DND-41 (cell line): Measurements from ENCODE around the gene SNRNP48.

ENCODE experiments used
- ATAC-seq: fragments of 200-7000 bp; cut with Tn5 transposase; 3 replicates; pipeline ENCODE4 v1.9.1; 2021; ENCODE audit warnings: low read depth; ENCODE audit not compliant: insufficient read depth
- DNase-seq: peaks from one replicate; pipeline ENCODE4 v3.0.0-alpha.2; 2020
- H2AFZ ChIP-seq: 2 replicates; pipeline ENCODE4 v1.6.0; 2012; ENCODE audit warnings: low read depth, low read length
- H3K27ac ChIP-seq: 2 replicates; pipeline ENCODE4 v1.5.1; 2012; ENCODE audit warnings: low read length, inconsistent platforms
- H3K27me3 ChIP-seq: fragments of 200-600 bp; sonication (generic); 2 replicates; pipeline ENCODE4 v1.6.0; 2012; ENCODE audit warnings: low read length, mild to moderate bottlenecking, inconsistent platforms; ENCODE audit not compliant: insufficient read depth, poor library complexity
- H3K36me3 ChIP-seq: 2 replicates; pipeline ENCODE4 v1.5.1; 2012; ENCODE audit warnings: low read length, inconsistent platforms; ENCODE audit not compliant: insufficient read depth
- H3K4me1 ChIP-seq: 2 replicates; pipeline ENCODE4 v1.5.1; 2012; ENCODE audit warnings: mild to moderate bottlenecking, low read length; ENCODE audit not compliant: insufficient read depth
- H3K4me2 ChIP-seq: 2 replicates; pipeline ENCODE4 v1.6.0; 2012; ENCODE audit warnings: mild to moderate bottlenecking, moderate library complexity, low read length, inconsistent platforms; ENCODE audit not compliant: insufficient read depth
- H3K4me3 ChIP-seq, 2 experiments: fragments of 200-600 bp in 1 of 2; shearing (Covaris generic) in 1 of 2; 2 replicates each; pipeline ENCODE4 v1.5.1; 2012 to 2016; ENCODE audit warnings: inconsistent platforms in 2 of 2, low read length in 2 of 2, mild to moderate bottlenecking in 2 of 2, low read depth in 1 of 2, moderate library complexity in 1 of 2
- H3K79me2 ChIP-seq: 2 replicates; pipeline ENCODE4 v1.6.0; 2012; ENCODE audit warnings: low read length, inconsistent platforms; ENCODE audit not compliant: insufficient read depth
- H3K9ac ChIP-seq: 2 replicates; pipeline ENCODE4 v1.6.0; 2012; ENCODE audit warnings: low read depth, mild to moderate bottlenecking, inconsistent platforms, low read length, moderate library complexity
- H3K9me3 ChIP-seq: 2 replicates; pipeline ENCODE4 v1.5.1; 2012; ENCODE audit warnings: low read length, moderate library complexity, mild to moderate bottlenecking, inconsistent platforms; ENCODE audit not compliant: insufficient read depth, severe bottlenecking
- H4K20me1 ChIP-seq: 2 replicates; pipeline ENCODE4 v1.6.0; 2012; ENCODE audit warnings: low read length; ENCODE audit not compliant: insufficient read depth
- CTCF ChIP-seq: IDR thresholded peaks from 2 replicates; pipeline ENCODE4 v1.5.1; 2012; ENCODE audit warnings: borderline replicate concordance, low read length, moderate library complexity, mild to moderate bottlenecking; ENCODE audit not compliant: poor library complexity, severe bottlenecking; ENCODE audit errors: extremely low read depth
- EZH2 ChIP-seq: IDR thresholded peaks from 3 replicates; pipeline ENCODE4 v1.6.1; 2012; ENCODE audit warnings: borderline replicate concordance, low read depth, mild to moderate bottlenecking, moderate library complexity, low read length, inconsistent platforms; ENCODE audit not compliant: severe bottlenecking

SNRNP48 gene

GRCh38 chr6:7594579-7595125, 4.7 kb downstream of the SNRNP48 start:
- H3K4me1 ChIP-seq, result peaks cover 30% of the 10 kb centered on the region
- H3K27ac ChIP-seq, result no peak overlapping the region
- H3K27me3 ChIP-seq, result no peaks in the 10 kb centered on the region
- peaks cover 51% of the 10 kb centered on the region for H3K79me2 ChIP-seq
- H3K4me3 ChIP-seq, result no peak overlapping the region
- ATAC-seq (no peak), DNase-seq (no peak)
- no peak overlapping the region for H3K4me2 ChIP-seq
- H3K36me3 ChIP-seq, result peaks cover 64% of the 10 kb centered on the region
- H2AFZ ChIP-seq, result no peak overlapping the region
- TF ChIP-seq CTCF, result no peak
- TF ChIP-seq EZH2, result no peak
- H4K20me1 ChIP-seq, result peaks cover 22% of the 10 kb centered on the region
- no peaks in the 10 kb centered on the region for H3K9me3 ChIP-seq
- H3K9ac ChIP-seq, result no peak overlapping the region

GRCh38 chr6:7604003-7604402, 14.0 kb downstream of the SNRNP48 start:
- Histone ChIP-seq H3K27me3 (no peaks in the 10 kb centered on the region), H3K9me3 (no peaks in the 10 kb centered on the region), H4K20me1 (0 out of 2 replicates have a peak, but pooled peaks cover 3% of the 10 kb centered on the region), H3K79me2 (no peaks in the 10 kb centered on the region; the same call in 1 of the 2 replicates), H3K27ac (no peak overlapping the region), H3K36me3 (peaks cover 94% of the 10 kb centered on the region), H3K4me2 (no peak overlapping the region), H3K4me1 (no peaks in the 10 kb centered on the region), H2AFZ (no peak overlapping the region), H3K9ac (no peak overlapping the region), H3K4me3 (no peak overlapping the region)
- ATAC-seq, result no peak
- TF ChIP-seq CTCF, result no peak
- TF ChIP-seq EZH2, result no peak
- DNase-seq, result no peak

- Histone ChIP-seq H3K9ac (no peak overlapping the region), H4K20me1 (0 out of 2 replicates have a peak, but pooled peaks cover 3% of the 10 kb centered on the region), H3K36me3 (peaks cover 96% of the 10 kb centered on the region), H3K79me2 (no peaks in the 10 kb centered on the region; the same call in 1 of the 2 replicates), H3K9me3 (no peaks in the 10 kb centered on the region), H3K4me1 (no peaks in the 10 kb centered on the region), H3K27ac (no peak overlapping the region), H3K4me3 (no peak overlapping the region), H2AFZ (no peak overlapping the region), H3K27me3 (no peaks in the 10 kb centered on the region), H3K4me2 (no peak overlapping the region)
- TF ChIP-seq CTCF, result no peak
- no peak for TF ChIP-seq EZH2
- no peak for DNase-seq
- ATAC-seq, result no peak
Observed at GRCh38 chr6:7604506-7604905, 14.5 kb downstream of the SNRNP48 start.
